A673 (cell line): ENCODE results near the gene TJAP1.

Source experiments
- CTCF ChIP-seq: fragments of 300-800, 200-600 bp; sonication (generic); conservative IDR thresholded peaks from 2 replicates; pipeline ENCODE4 v1.5.1; 2017; ENCODE audit warnings: low read depth, mild to moderate bottlenecking, antibody characterized with exemption, low read length, moderate library complexity, mixed read lengths
- EZH2 ChIP-seq: fragments of 200-600 bp; sonication (generic); IDR thresholded peaks from 2 replicates; pipeline ENCODE4 v1.6.1; 2017; ENCODE audit warnings: borderline replicate concordance, low read depth, mild to moderate bottlenecking, mixed read lengths, antibody characterized with exemption, low read length; ENCODE audit not compliant: poor library complexity, severe bottlenecking

- TF ChIP-seq EZH2 (no peak), CTCF (no peak)
These were observed 13.2 kb downstream of the TJAP1 start for GRCh38 chr6:43490523-43490939.
